GM12878 (cell line): ENCODE results near the gene FSHR. TPM values are rescaled to one million over a fixed set of nuclear protein-coding genes. Genes with fewer than 3 reads are reported as not detected.

Experiments used
- ATAC-seq: fragments of 200-7000 bp; cut with Tn5 transposase; 3 replicates; pipeline ENCODE4 v1.9.1; 2020; ENCODE audit warnings: mild to moderate bottlenecking, moderate library complexity
- BruUV-seq: library from RNA; stranded (reverse); fragments of 400-500 nt; replicated peaks from 2 replicates; lab custom pipeline; 2021; lab: Mats Ljungman, UMichigan
- CTCF ChIA-PET: fragments of 300-600 bp; sonication (Branson Sonifier 250); formaldehyde crosslinking; extraction: SDS; loops from one replicate; lab custom pipeline; 2021; ENCODE audit warnings: inconsistent platforms; lab: Yijun Ruan, JAX
- POLR2A ChIA-PET: fragments of 350-600 bp; formaldehyde crosslinking; extraction: SDS; loops from one replicate; lab custom pipeline; 2021; ENCODE audit warnings: inconsistent platforms; lab: Charles Lee
- RAD21 ChIA-PET: fragments of 300-600 bp; sonication (Branson Sonifier 250); formaldehyde crosslinking; loops from one replicate; lab custom pipeline; 2023; ENCODE audit warnings: antibody characterized with exemption; ENCODE audit not compliant: unreplicated experiment; lab: Charles Lee
- SMC1A ChIA-PET: fragments of 300-600 bp; sonication (Branson Sonifier 250); formaldehyde crosslinking; loops from one replicate; lab custom pipeline; 2023; ENCODE audit not compliant: unreplicated experiment, uncharacterized antibody; lab: Charles Lee
- DNase-seq: peaks from one replicate; pipeline ENCODE4 v3.0.0-alpha.2; 2011; ENCODE audit warnings: low read depth, low spot score
- FAIRE-seq: peaks from 3 replicates; lab custom pipeline; 2011; peaks lifted over from hg19 to GRCh38; lab: Jason Lieb, UNC
- H2AFZ ChIP-seq: 2 replicates; pipeline ENCODE4 v1.6.0; 2011; ENCODE audit warnings: low read depth, low read length, control low read depth; ENCODE audit not compliant: control insufficient read depth
- H3K27ac ChIP-seq: 2 replicates; pipeline ENCODE4 v1.5.1; 2011; ENCODE audit warnings: control low read depth; ENCODE audit not compliant: control insufficient read depth, insufficient read depth
- H3K27me3 ChIP-seq, 2 experiments: replicated peaks in 1 of 2; 2 replicates each; pipeline versions ENCODE4 v1.6.0 to v1.6.1; 2011; ENCODE audit warnings: low read length in 1 of 2; ENCODE audit not compliant: control insufficient read depth in 2 of 2, insufficient read depth in 2 of 2
- H3K36me3 ChIP-seq, 2 experiments: 2 replicates each; pipeline ENCODE4 v1.5.1; 2011; ENCODE audit warnings: low read length in 1 of 2; ENCODE audit not compliant: control insufficient read depth in 2 of 2, insufficient read depth in 2 of 2
- H3K4me1 ChIP-seq: 2 replicates; pipeline ENCODE4 v1.6.1; 2011; ENCODE audit warnings: mild to moderate bottlenecking, low read length, moderate library complexity, mixed read lengths; ENCODE audit not compliant: control insufficient read depth, insufficient read depth
- H3K4me2 ChIP-seq: 2 replicates; pipeline ENCODE4 v1.6.0; 2011; ENCODE audit warnings: control low read depth; ENCODE audit not compliant: control insufficient read depth, insufficient read depth
- H3K4me3 ChIP-seq: fragments of 200-600 bp; sonication (generic); 2 replicates; pipeline ENCODE4 v1.5.1; 2016
- H3K79me2 ChIP-seq: 2 replicates; pipeline ENCODE4 v1.6.0; 2011; ENCODE audit warnings: low read length; ENCODE audit not compliant: control insufficient read depth, insufficient read depth
- H3K9ac ChIP-seq: 2 replicates; pipeline ENCODE4 v1.8.0; 2011; ENCODE audit warnings: low read length, control low read depth, mixed read lengths; ENCODE audit not compliant: control insufficient read depth, insufficient read depth
- H3K9me3 ChIP-seq: replicated peaks from 3 replicates; pipeline ENCODE4 v1.5.1; 2011; ENCODE audit warnings: mild to moderate bottlenecking, low read length; ENCODE audit not compliant: control insufficient read depth, insufficient read depth
- H4K20me1 ChIP-seq: 2 replicates; pipeline ENCODE4 v1.6.0; 2011; ENCODE audit not compliant: control insufficient read depth, insufficient read depth
- CREB1 ChIP-seq: IDR thresholded peaks from 2 replicates; pipeline ENCODE4 v1.6.1; 2012; ENCODE audit warnings: low read depth, mild to moderate bottlenecking, inconsistent platforms
- MYC ChIP-seq: IDR thresholded peaks from 2 replicates; pipeline ENCODE4 v1.6.1; 2011; ENCODE audit warnings: mild to moderate bottlenecking, low read length, moderate library complexity, inconsistent platforms; ENCODE audit not compliant: insufficient read depth, insufficient replicate concordance, insufficient read length, severe bottlenecking
- NFXL1 ChIP-seq: fragments of 450-650 bp; IDR thresholded peaks from 2 replicates; pipeline ENCODE4 v1.6.1; 2017; ENCODE audit warnings: antibody characterized with exemption, mild to moderate bottlenecking, borderline replicate concordance
- NFYA ChIP-seq: IDR thresholded peaks from 2 replicates; pipeline ENCODE4 v1.6.1; 2011; ENCODE audit warnings: low read depth, mild to moderate bottlenecking, low read length, improper control_type of control experiment, borderline replicate concordance
- PAX5 ChIP-seq: IDR thresholded peaks from 2 replicates; pipeline ENCODE4 v1.6.1; 2011; ENCODE audit warnings: low read depth, low read length, borderline replicate concordance
- POLR2AphosphoS5 ChIP-seq: IDR thresholded peaks from 2 replicates; pipeline ENCODE4 v1.6.1; 2011; ENCODE audit warnings: mild to moderate bottlenecking, low read length, inconsistent platforms
- RB1 ChIP-seq: fragments of 450-650 bp; formaldehyde crosslinking; IDR thresholded peaks from 2 replicates; pipeline ENCODE4 v1.6.1; 2017; ENCODE audit warnings: mild to moderate bottlenecking, borderline replicate concordance
- SKIL ChIP-seq: fragments of 450-650 bp; IDR thresholded peaks from 2 replicates; pipeline ENCODE4 v1.6.1; 2017; ENCODE audit warnings: mild to moderate bottlenecking, low read depth, inconsistent platforms; ENCODE audit not compliant: poor library complexity, severe bottlenecking
- WGBS: methylation state at CpG from one replicate; pipeline ENCODE4 v1.1.6; 2016; ENCODE audit warnings: low lambda C conversion rate; ENCODE audit not compliant: insufficient replicate concordance, insufficient coverage; ENCODE audit errors: missing lambda C conversion rate; 5-methylcytosine and 5-hydroxymethylcytosine counted together
- in situ Hi-C: fragments of 300-500 bp; cut with MboI; formaldehyde crosslinking; loops from 9 replicates; pipeline ENCODE4 v1.14.3; 2018; ENCODE audit warnings: mixed read lengths
- intact Hi-C: fragments of 100-400 bp; cut with micrococcal nuclease; formaldehyde crosslinking; loops from one replicate; pipeline ENCODE4 v1.14.2; 2022; ENCODE audit not compliant: unreplicated experiment
- polyA plus RNA-seq, 11 experiments: library from polyadenylated mRNA; depleted of rRNA in 4 of 11; unstranded in 6 of 11; stranded (reverse) in 5 of 11; fragments of >200 nt; fragmentation: Nextera tagmentation in 4 of 11; fragmentation: Illumina TruSeq in 1 of 11; extraction: Ambion mirVana in 4 of 11; extraction: Trizol in 1 of 11; gene quantifications; 1 replicate in 1 of 11; 2 replicates in 10 of 11; pipeline versions ENCODE4 v1.2.1 to v1.2.3, GENCODE V29; 2011 to 2016; ENCODE audit warnings: inconsistent platforms in 2 of 11, missing spikeins in 2 of 11, low read depth in 1 of 11
- total RNA-seq, 4 experiments: library from RNA; depleted of rRNA in 3 of 4; stranded (reverse); fragments of >200 nt in 3 of 4; fragmentation: Illumina TruSeq in 1 of 4; extraction: Trizol in 1 of 4; gene quantifications; 2 replicates each; pipeline versions ENCODE4 v1.2.1 to v1.2.3, GENCODE V29; 2013 to 2021

The FSHR gene
- total and polyA plus RNA-seq, 10 of the 15 experiments (the other 5 are each of a cell fraction or from before 2014, with no cell fraction given) = not detected

- ATAC-seq (no peak), FAIRE-seq (no peak), DNase-seq (no peak)
- Histone ChIP-seq H3K27me3 (no peaks in the 10 kb centered on the region), H3K36me3 (no peaks in the 10 kb centered on the region), H4K20me1 (no peaks in the 10 kb centered on the region), H3K4me2 (no peak overlapping the region), H2AFZ (no peak overlapping the region), H3K27ac (no peak overlapping the region), H3K4me1 (no peaks in the 10 kb centered on the region), H3K79me2 (no peaks in the 10 kb centered on the region), H3K9ac (no peak overlapping the region), H3K4me3 (no peak overlapping the region), H3K9me3 (no peaks in the 10 kb centered on the region)
- TF ChIP-seq PAX5 = no peak
- no peak for TF ChIP-seq NFXL1
- TF ChIP-seq POLR2AphosphoS5 = no peak
- TF ChIP-seq NFYA = no peak
- no peak for TF ChIP-seq SKIL
- TF ChIP-seq CREB1 = no peak
- TF ChIP-seq MYC = no peak
- TF ChIP-seq RB1 = no peak
- intact Hi-C loops (no loop called here), in situ Hi-C loops (no loop called here)
- ChIA-PET POLR2A (no interaction called here), RAD21 (no interaction called here), SMC1A (interaction anchor here (0.7 kb wide), 1 partner anchor 35 kb away, joined by 3 read pairs; no protein-coding TSS in a partner anchor), CTCF (no interaction called here)
- BruUV-seq = no TSS peak
- 0% methylated on average over 2 of the region's 2 CpGs for WGBS
Observed at GRCh38 chr2:48980846-48981245, 173.5 kb downstream of the FSHR start.
